NT2/D1 (cell line): Measurements from ENCODE around the gene BRAT1.
"Not testable (repeated sequence)": the region's sequence is repeated elsewhere in the genome, so short reads cannot be mapped to it uniquely, and the experiment has no call there.

Experiments
- SUZ12 ChIP-seq: IDR thresholded peaks from 2 replicates; pipeline ENCODE4 v1.6.1; 2011; ENCODE audit not compliant: insufficient read length, insufficient read depth; ENCODE audit errors: extremely low read depth
- YY1 ChIP-seq: IDR thresholded peaks from 2 replicates; pipeline ENCODE4 v1.6.1; 2011; ENCODE audit not compliant: insufficient read length, insufficient read depth
- ZNF274 ChIP-seq: IDR thresholded peaks from 2 replicates; pipeline ENCODE4 v1.6.1; 2011; ENCODE audit warnings: mild to moderate bottlenecking, low read depth, low read length

GRCh38 chr7:2534214-2534613, 21.1 kb downstream of the BRAT1 start:
- not testable (repeated sequence) for TF ChIP-seq YY1, SUZ12, ZNF274
